Activated CD4-positive, alpha-beta T cell treated with anti-CD3 and anti-CD28 coated beads, Interleukin-2, Interleukin-6, amounts not matched to agents 100 ng/mL and 50 ng/mL, durations not matched to agents 16 hours and 8 hours (primary cell): ENCODE data around the gene ZMYND8.
"Not testable (repeated sequence)": the region's sequence is repeated elsewhere in the genome, so short reads cannot be mapped to it uniquely, and the experiment has no call there.

Experiments used
- DNase-seq: peaks from one replicate; pipeline ENCODE4 v3.0.0-alpha.2; 2020

Gene ZMYND8

GRCh38 chr20:47309394-47309793 lies 47.1 kb downstream of the ZMYND8 start:
- DNase-seq: no peak

- not testable (repeated sequence) for DNase-seq
Measured at GRCh38 chr20:47307569-47307968, 48.9 kb downstream of the ZMYND8 start.

- no peak for DNase-seq
Measured at GRCh38 chr20:47306755-47307370, 49.6 kb downstream of the ZMYND8 start.

- DNase-seq: no peak
Measured at GRCh38 chr20:47306095-47306494, 50.4 kb downstream of the ZMYND8 start.

- peak; percentile 20 for DNase-seq
Measured at GRCh38 chr20:47305667-47306066, 50.8 kb downstream of the ZMYND8 start.

GRCh38 chr20:47304287-47304686 lies 52.2 kb downstream of the ZMYND8 start:
- no peak for DNase-seq

GRCh38 chr20:47303736-47304135 lies 52.8 kb downstream of the ZMYND8 start:
- no peak for DNase-seq

- DNase-seq: no peak
Measured at GRCh38 chr20:47300071-47300470, 56.4 kb downstream of the ZMYND8 start.

GRCh38 chr20:47298624-47299023 lies 57.9 kb downstream of the ZMYND8 start:
- no peak for DNase-seq

GRCh38 chr20:47297746-47298145 lies 58.8 kb downstream of the ZMYND8 start:
- no peak for DNase-seq

- DNase-seq: no peak
Measured at GRCh38 chr20:47296950-47297349, 59.5 kb downstream of the ZMYND8 start.

- no peak for DNase-seq
Measured at GRCh38 chr20:47295921-47296426, 60.5 kb downstream of the ZMYND8 start.

GRCh38 chr20:47295129-47295813 lies 61.2 kb downstream of the ZMYND8 start:
- DNase-seq: no peak

- no peak for DNase-seq
Measured at GRCh38 chr20:47293631-47294030, 62.9 kb downstream of the ZMYND8 start.

- no peak for DNase-seq
Measured at GRCh38 chr20:47292581-47292980, 63.9 kb downstream of the ZMYND8 start.

- DNase-seq: no peak
Measured at GRCh38 chr20:47290666-47291430, 65.7 kb downstream of the ZMYND8 start.

GRCh38 chr20:47290008-47290407 lies 66.5 kb downstream of the ZMYND8 start:
- DNase-seq: no peak

- DNase-seq: no peak
Measured at GRCh38 chr20:47289096-47289495, 67.4 kb downstream of the ZMYND8 start.

GRCh38 chr20:47288530-47288929 lies 68.0 kb downstream of the ZMYND8 start:
- not testable (repeated sequence) for DNase-seq

GRCh38 chr20:47287609-47288144 lies 68.8 kb downstream of the ZMYND8 start:
- DNase-seq: no peak

GRCh38 chr20:47286681-47287080 lies 69.8 kb downstream of the ZMYND8 start:
- DNase-seq: no peak

GRCh38 chr20:47285189-47285588 lies 71.3 kb downstream of the ZMYND8 start:
- no peak for DNase-seq

GRCh38 chr20:47284373-47284772 lies 72.1 kb downstream of the ZMYND8 start:
- no peak for DNase-seq

- no peak for DNase-seq
Measured at GRCh38 chr20:47283411-47283810, 73.1 kb downstream of the ZMYND8 start.
